PC-3 (cell line): Measurements from ENCODE around the gene LEP. TPM values are rescaled to one million over a fixed set of nuclear protein-coding genes. Genes with fewer than 3 reads are reported as not detected.

Source experiments
- ATAC-seq: fragments of 200-7000 bp; cut with Tn5 transposase; 2 replicates; pipeline ENCODE4 v1.9.1; 2020; ENCODE audit warnings: mild to moderate bottlenecking, moderate library complexity
- BruUV-seq: library from RNA; stranded (reverse); fragments of 400-500 nt; replicated peaks from 2 replicates; lab custom pipeline; 2021; lab: Mats Ljungman, UMichigan
- CTCF ChIA-PET: fragments of 300-600 bp; sonication (Branson Sonifier 250); formaldehyde crosslinking; loops from one replicate; lab custom pipeline; 2022; ENCODE audit warnings: antibody characterized with exemption; lab: Charles Lee
- POLR2A ChIA-PET: fragments of 300-600 bp; sonication (Branson Sonifier 250); formaldehyde crosslinking; loops from one replicate; lab custom pipeline; 2022; ENCODE audit warnings: antibody characterized with exemption; ENCODE audit not compliant: unreplicated experiment; lab: Charles Lee
- DNase-seq: peaks from one replicate; pipeline ENCODE4 v3.0.0-alpha.2; 2015
- H2AFZ ChIP-seq: fragments of 300-600 bp; sonication (generic); 2 replicates; pipeline ENCODE4 v1.6.0; 2016; ENCODE audit warnings: antibody characterized with exemption, low read length
- H3F3A ChIP-seq: fragments of 300-600 bp; sonication (generic); one replicate; pipeline ENCODE4 v1.6.0; 2017; ENCODE audit warnings: antibody characterized with exemption, low read length, control low read depth, mild to moderate bottlenecking; ENCODE audit not compliant: unreplicated experiment
- H3K27ac ChIP-seq: fragments of 300-600 bp; sonication (generic); 2 replicates; pipeline ENCODE4 v1.5.1; 2016; ENCODE audit warnings: mild to moderate bottlenecking, low read length
- H3K27me3 ChIP-seq: fragments of 300-600 bp; sonication (generic); 2 replicates; pipeline ENCODE4 v1.6.1; 2016; ENCODE audit warnings: low read length, mixed read lengths
- H3K36me3 ChIP-seq: fragments of 300-600 bp; sonication (generic); 2 replicates; pipeline ENCODE4 v1.6.1; 2016; ENCODE audit warnings: low read depth, mixed run types, low read length, mixed read lengths
- H3K4me1 ChIP-seq: fragments of 300-600 bp; sonication (generic); 2 replicates; pipeline ENCODE4 v1.5.1; 2016; ENCODE audit warnings: low read length; ENCODE audit not compliant: insufficient read depth
- H3K4me2 ChIP-seq: fragments of 300-600 bp; sonication (generic); 2 replicates; pipeline ENCODE4 v1.6.0; 2016; ENCODE audit warnings: low read length
- H3K4me3 ChIP-seq: fragments of 300-600 bp; sonication (generic); 2 replicates; pipeline ENCODE4 v1.5.1; 2016; ENCODE audit warnings: mild to moderate bottlenecking, low read length, mixed read lengths
- H3K79me2 ChIP-seq: fragments of 300-600 bp; sonication (generic); 2 replicates; pipeline ENCODE4 v1.6.1; 2017; ENCODE audit warnings: low read length, mixed read lengths
- H3K9ac ChIP-seq: fragments of 300-600 bp; sonication (generic); 2 replicates; pipeline ENCODE4 v1.6.0; 2016; ENCODE audit warnings: mild to moderate bottlenecking, low read length
- H3K9me2 ChIP-seq: fragments of 300-600 bp; sonication (generic); replicated peaks from 2 replicates; pipeline ENCODE4 v1.6.1; 2016; ENCODE audit warnings: mixed run types, low read length, mixed read lengths
- H3K9me3 ChIP-seq: fragments of 300-600 bp; sonication (generic); 2 replicates; pipeline ENCODE4 v1.6.1; 2016; ENCODE audit warnings: low read length, mixed read lengths
- H4K20me1 ChIP-seq: fragments of 300-600 bp; sonication (generic); 2 replicates; pipeline ENCODE4 v1.6.1; 2016; ENCODE audit warnings: low read length, mixed read lengths
- EZH2 ChIP-seq: fragments of 300-600 bp; sonication (generic); IDR thresholded peaks from one replicate; pipeline ENCODE4 v1.6.1; 2017; ENCODE audit warnings: antibody characterized with exemption, mild to moderate bottlenecking, low read length; ENCODE audit not compliant: unreplicated experiment
- EZH2phosphoT487 ChIP-seq: fragments of 300-600 bp; sonication (generic); IDR thresholded peaks from 2 replicates; pipeline ENCODE4 v1.6.1; 2018; ENCODE audit warnings: mild to moderate bottlenecking, antibody characterized with exemption, low read length, borderline replicate concordance
- intact Hi-C: fragments of 100-400 bp; cut with micrococcal nuclease; formaldehyde crosslinking; loops from 2 replicates; pipeline ENCODE4 v1.9.0; 2023
- total RNA-seq: library from RNA; depleted of rRNA; stranded (reverse); fragments of >200 nt; gene quantifications from 2 replicates; pipeline ENCODE4 v1.2.3, GENCODE V29; 2014
- TF ChIP-seq, protein P1 (sequence below): fragments of 300-600 bp; sonication (generic); conservative IDR thresholded peaks from 2 replicates; pipeline ENCODE4 v1.5.1; 2017; ENCODE audit warnings: antibody characterized with exemption, low read depth, mild to moderate bottlenecking, low read length

LEP gene
- total RNA-seq, 1 experiment from 2014 or later, result not detected

DNA sequence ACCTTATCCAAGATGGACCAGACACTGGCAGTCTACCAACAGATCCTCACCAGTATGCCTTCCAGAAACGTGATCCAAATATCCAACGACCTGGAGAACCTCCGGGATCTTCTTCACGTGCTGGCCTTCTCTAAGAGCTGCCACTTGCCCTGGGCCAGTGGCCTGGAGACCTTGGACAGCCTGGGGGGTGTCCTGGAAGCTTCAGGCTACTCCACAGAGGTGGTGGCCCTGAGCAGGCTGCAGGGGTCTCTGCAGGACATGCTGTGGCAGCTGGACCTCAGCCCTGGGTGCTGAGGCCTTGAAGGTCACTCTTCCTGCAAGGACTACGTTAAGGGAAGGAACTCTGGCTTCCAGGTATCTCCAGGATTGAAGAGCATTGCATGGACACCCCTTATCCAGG, 13.4 kb downstream of the LEP start:
- Histone ChIP-seq H3K9ac (no peak overlapping the region), H2AFZ (no peak overlapping the region)
- no TSS peak for BruUV-seq

DNA sequence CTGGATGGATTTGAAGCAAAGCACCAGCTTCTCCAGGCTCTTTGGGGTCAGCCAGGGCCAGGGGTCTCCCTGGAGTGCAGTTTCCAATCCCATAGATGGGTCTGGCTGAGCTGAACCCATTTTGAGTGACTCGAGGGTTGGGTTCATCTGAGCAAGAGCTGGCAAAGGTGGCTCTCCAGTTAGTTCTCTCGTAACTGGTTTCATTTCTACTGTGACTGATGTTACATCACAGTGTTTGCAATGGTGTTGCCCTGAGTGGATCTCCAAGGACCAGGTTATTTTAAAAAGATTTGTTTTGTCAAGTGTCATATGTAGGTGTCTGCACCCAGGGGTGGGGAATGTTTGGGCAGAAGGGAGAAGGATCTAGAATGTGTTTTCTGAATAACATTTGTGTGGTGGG, 14.2 kb downstream of the LEP start:
- CTCF ChIA-PET, result no interaction called here
- no peaks in the 10 kb centered on the region for H3K27me3 ChIP-seq
- H3K27ac ChIP-seq, result no peak overlapping the region
- ATAC-seq, result no peak
- no peaks in the 10 kb centered on the region for H3K79me2 ChIP-seq
- POLR2A ChIA-PET, result no interaction called here
- H4K20me1 ChIP-seq, result no peaks in the 10 kb centered on the region
- no peaks in the 10 kb centered on the region for H3K9me3 ChIP-seq
- no peak overlapping the region for H2AFZ ChIP-seq
- peaks cover 4% of the 10 kb centered on the region for H3F3A ChIP-seq
- H3K9me2 ChIP-seq, result no peaks in the 10 kb centered on the region
- intact Hi-C loops, result no loop called here
- no peak for TF ChIP-seq EZH2phosphoT487
- TF ChIP-seq, protein P1, sequence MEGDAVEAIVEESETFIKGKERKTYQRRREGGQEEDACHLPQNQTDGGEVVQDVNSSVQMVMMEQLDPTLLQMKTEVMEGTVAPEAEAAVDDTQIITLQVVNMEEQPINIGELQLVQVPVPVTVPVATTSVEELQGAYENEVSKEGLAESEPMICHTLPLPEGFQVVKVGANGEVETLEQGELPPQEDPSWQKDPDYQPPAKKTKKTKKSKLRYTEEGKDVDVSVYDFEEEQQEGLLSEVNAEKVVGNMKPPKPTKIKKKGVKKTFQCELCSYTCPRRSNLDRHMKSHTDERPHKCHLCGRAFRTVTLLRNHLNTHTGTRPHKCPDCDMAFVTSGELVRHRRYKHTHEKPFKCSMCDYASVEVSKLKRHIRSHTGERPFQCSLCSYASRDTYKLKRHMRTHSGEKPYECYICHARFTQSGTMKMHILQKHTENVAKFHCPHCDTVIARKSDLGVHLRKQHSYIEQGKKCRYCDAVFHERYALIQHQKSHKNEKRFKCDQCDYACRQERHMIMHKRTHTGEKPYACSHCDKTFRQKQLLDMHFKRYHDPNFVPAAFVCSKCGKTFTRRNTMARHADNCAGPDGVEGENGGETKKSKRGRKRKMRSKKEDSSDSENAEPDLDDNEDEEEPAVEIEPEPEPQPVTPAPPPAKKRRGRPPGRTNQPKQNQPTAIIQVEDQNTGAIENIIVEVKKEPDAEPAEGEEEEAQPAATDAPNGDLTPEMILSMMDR, result no peak
- no peaks in the 10 kb centered on the region for H3K36me3 ChIP-seq
- H3K9ac ChIP-seq, result no peak overlapping the region
- no peak overlapping the region for H3K4me2 ChIP-seq
- no peak for DNase-seq
- BruUV-seq, result no TSS peak
- no peak overlapping the region for H3K4me3 ChIP-seq
- H3K4me1 ChIP-seq, result peaks cover 13% of the 10 kb centered on the region

More for the DNA sequence above, 13.4 kb downstream of the LEP start:
- Histone ChIP-seq H3K9me3 (no peaks in the 10 kb centered on the region), H3K27ac (no peak overlapping the region), H4K20me1 (no peaks in the 10 kb centered on the region), H3K36me3 (no peaks in the 10 kb centered on the region), H3K4me3 (no peak overlapping the region), H3K79me2 (no peaks in the 10 kb centered on the region), H3K27me3 (no peaks in the 10 kb centered on the region), H3F3A (peaks cover 3% of the 10 kb centered on the region), H3K4me2 (no peak overlapping the region), H3K4me1 (peaks cover 6% of the 10 kb centered on the region), H3K9me2 (no peaks in the 10 kb centered on the region)
- no peak for ATAC-seq
- no peak for DNase-seq
- TF ChIP-seq EZH2, result no peak
- TF ChIP-seq EZH2phosphoT487, result no peak
- TF ChIP-seq, protein P1, result no peak
- CTCF ChIA-PET, result no interaction called here
- POLR2A ChIA-PET, result no interaction called here
- intact Hi-C loops, result no loop called here

DNA sequence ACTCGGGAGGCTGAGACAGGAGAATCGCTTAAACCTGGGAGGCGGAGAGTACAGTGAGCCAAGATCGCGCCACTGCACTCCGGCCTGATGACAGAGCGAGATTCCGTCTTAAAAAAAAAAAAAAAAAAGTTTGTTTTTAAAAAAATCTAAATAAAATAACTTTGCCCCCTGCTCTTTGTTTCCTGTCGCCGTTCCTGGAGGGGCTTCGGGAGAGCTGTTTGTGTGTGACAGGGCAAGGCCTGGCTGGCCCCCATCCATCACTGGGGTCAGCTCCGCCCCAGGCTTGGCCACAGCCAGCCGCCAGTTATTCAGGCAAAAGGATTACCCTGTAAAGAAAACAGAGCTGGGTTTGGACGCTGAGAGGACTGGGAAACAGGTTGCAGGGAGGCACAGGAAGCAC, 16.4 kb downstream of the LEP start:
- ChIA-PET POLR2A (no interaction called here), CTCF (no interaction called here)
- peaks cover 17% of the 10 kb centered on the region for H3K4me1 ChIP-seq

More for the DNA sequence above, 16.4 kb downstream of the LEP start:
- no peak for DNase-seq
- Histone ChIP-seq H3K9ac (no peak overlapping the region), H3K27ac (no peak overlapping the region), H4K20me1 (no peaks in the 10 kb centered on the region), H3K79me2 (no peaks in the 10 kb centered on the region), H3K4me3 (no peak overlapping the region), H3K27me3 (no peaks in the 10 kb centered on the region), H3K36me3 (no peaks in the 10 kb centered on the region), H3F3A (peaks cover 4% of the 10 kb centered on the region), H3K4me2 (no peak overlapping the region), H3K9me3 (no peaks in the 10 kb centered on the region), H3K9me2 (no peaks in the 10 kb centered on the region), H2AFZ (no peak overlapping the region)
- no peak for ATAC-seq
- intact Hi-C loops, result no loop called here
- BruUV-seq, result no TSS peak
- TF ChIP-seq, protein P1, result no peak
- TF ChIP-seq EZH2phosphoT487 (no peak), EZH2 (no peak)
